Measurements from ENCODE around the gene CLASP1. TPM values are rescaled to one million over a fixed set of nuclear protein-coding genes. Genes with fewer than 3 reads are reported as not detected.

Gene CLASP1
- total RNA-seq, 1 experiment from 2014 or later = 49.2 TPM

DNA sequence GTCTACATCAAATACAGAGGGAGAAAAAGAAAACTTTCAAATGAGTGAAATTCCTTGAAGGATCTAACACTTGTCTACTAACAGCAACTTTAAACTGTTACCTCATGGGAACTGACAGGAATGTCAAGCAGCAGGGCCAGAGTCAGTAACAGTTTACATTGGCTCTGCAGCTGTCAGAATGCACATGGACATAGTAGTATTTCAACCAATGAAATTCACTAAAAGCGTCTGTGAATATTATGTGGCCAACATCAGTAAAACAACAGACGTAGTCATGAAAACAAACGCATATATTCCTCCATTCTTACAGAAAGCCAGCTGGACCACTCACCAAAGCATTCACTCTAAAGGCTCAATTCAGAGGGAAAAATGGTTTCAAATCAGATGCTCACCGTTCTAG lies 197.9 kb downstream of the CLASP1 start:
- TF ChIP-seq, protein P1, sequence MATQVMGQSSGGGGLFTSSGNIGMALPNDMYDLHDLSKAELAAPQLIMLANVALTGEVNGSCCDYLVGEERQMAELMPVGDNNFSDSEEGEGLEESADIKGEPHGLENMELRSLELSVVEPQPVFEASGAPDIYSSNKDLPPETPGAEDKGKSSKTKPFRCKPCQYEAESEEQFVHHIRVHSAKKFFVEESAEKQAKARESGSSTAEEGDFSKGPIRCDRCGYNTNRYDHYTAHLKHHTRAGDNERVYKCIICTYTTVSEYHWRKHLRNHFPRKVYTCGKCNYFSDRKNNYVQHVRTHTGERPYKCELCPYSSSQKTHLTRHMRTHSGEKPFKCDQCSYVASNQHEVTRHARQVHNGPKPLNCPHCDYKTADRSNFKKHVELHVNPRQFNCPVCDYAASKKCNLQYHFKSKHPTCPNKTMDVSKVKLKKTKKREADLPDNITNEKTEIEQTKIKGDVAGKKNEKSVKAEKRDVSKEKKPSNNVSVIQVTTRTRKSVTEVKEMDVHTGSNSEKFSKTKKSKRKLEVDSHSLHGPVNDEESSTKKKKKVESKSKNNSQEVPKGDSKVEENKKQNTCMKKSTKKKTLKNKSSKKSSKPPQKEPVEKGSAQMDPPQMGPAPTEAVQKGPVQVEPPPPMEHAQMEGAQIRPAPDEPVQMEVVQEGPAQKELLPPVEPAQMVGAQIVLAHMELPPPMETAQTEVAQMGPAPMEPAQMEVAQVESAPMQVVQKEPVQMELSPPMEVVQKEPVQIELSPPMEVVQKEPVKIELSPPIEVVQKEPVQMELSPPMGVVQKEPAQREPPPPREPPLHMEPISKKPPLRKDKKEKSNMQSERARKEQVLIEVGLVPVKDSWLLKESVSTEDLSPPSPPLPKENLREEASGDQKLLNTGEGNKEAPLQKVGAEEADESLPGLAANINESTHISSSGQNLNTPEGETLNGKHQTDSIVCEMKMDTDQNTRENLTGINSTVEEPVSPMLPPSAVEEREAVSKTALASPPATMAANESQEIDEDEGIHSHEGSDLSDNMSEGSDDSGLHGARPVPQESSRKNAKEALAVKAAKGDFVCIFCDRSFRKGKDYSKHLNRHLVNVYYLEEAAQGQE (IDR thresholded peaks at IDR 0.05; ENCODE audit: insufficient read depth in 1 of 2, low read depth in 2 of 2, low read length in 1 of 2) = no peak
- TF ChIP-seq POLR2AphosphoS5 (IDR thresholded peaks at IDR 0.05; ENCODE audit: low read depth, low read length) = no peak
- Histone ChIP-seq H3K4me1 (ENCODE audit: control insufficient read depth, insufficient read depth, low read length) (no peaks in the 10 kb centered on the region), H3K9me3 (ENCODE audit: control insufficient read depth, insufficient read depth, low read depth, low read length) (no peaks in the 10 kb centered on the region), H3K4me3 (ENCODE audit: low read depth in 2 of 2, low read length in 2 of 2) (no peak overlapping the region), H3K27me3 (ENCODE audit: control insufficient read depth, insufficient read depth, low read length) (no peaks in the 10 kb centered on the region), H3K27ac (ENCODE audit: low read length) (no peak overlapping the region), H3K36me3 (ENCODE audit: control insufficient read depth, insufficient read depth, low read length) (peaks cover 30% of the 10 kb centered on the region)
- BruUV-seq (replicated peaks) = no TSS peak
- ChIA-PET CTCF (no interaction called here), POLR2A (no interaction called here)
- intact Hi-C loops (cut with micrococcal nuclease; ENCODE audit: unreplicated experiment) (no loop called here), in situ Hi-C loops (cut with HindIII; ENCODE audit: low pct_unique_long_range_greater_than_20kb, low sequenced_read_pairs) (no loop called here)
- ATAC-seq = no peak
- no peak for DNase-seq (ENCODE audit: low read depth, low spot score)

DNA sequence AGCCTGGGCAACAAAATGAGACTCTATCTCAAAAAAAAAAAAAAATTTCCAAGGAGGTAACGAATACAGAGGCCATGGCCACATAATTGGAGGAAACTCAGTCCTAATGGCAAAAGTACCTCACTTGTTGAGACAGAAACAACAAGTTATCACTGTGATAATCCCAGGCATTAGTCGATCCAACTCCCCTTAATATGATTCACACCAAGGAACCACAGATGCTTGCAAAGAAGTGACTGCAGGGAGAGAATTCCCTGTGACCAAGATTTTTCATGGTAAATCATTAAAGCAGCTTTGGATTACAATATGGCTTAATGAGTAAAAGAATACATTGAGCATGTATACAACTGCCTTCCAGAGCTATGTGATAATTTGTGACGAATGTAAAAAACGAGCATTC lies 199.0 kb downstream of the CLASP1 start:
- TF ChIP-seq TCF7L2 (IDR thresholded peaks at IDR 0.05; ENCODE audit: low read depth, low read length) (no peak), CTCF (IDR thresholded peaks at IDR 0.05) (no peak), POLR2AphosphoS5 (IDR thresholded peaks at IDR 0.05; ENCODE audit: low read depth, low read length) (no peak), SIN3A (IDR thresholded peaks at IDR 0.05; ENCODE audit: borderline replicate concordance, insufficient read depth, low read depth, low read length) (no peak)
- TF ChIP-seq, protein P1 (IDR thresholded peaks at IDR 0.05; ENCODE audit: insufficient read depth in 1 of 2, low read depth in 2 of 2, low read length in 1 of 2) = no peak
- POLR2A ChIA-PET = no interaction called here
- in situ Hi-C loops (cut with HindIII; ENCODE audit: low pct_unique_long_range_greater_than_20kb, low sequenced_read_pairs) = no loop called here
- Histone ChIP-seq H3K27ac (ENCODE audit: low read length) (no peak overlapping the region), H3K9me3 (ENCODE audit: control insufficient read depth, insufficient read depth, low read depth, low read length) (no peaks in the 10 kb centered on the region), H3K36me3 (ENCODE audit: control insufficient read depth, insufficient read depth, low read length) (peaks cover 39% of the 10 kb centered on the region), H3K4me1 (ENCODE audit: control insufficient read depth, insufficient read depth, low read length) (no peaks in the 10 kb centered on the region), H3K4me3 (ENCODE audit: low read depth in 2 of 2, low read length in 2 of 2) (no peak overlapping the region), H3K27me3 (ENCODE audit: control insufficient read depth, insufficient read depth, low read length) (no peaks in the 10 kb centered on the region)
- no TSS peak for BruUV-seq (replicated peaks)
- CTCF ChIA-PET = no interaction called here
- ATAC-seq (no peak), DNase-seq (ENCODE audit: low read depth, low spot score) (no peak)
- intact Hi-C loops (cut with micrococcal nuclease; ENCODE audit: unreplicated experiment) = no loop called here
